CD4-positive, alpha-beta memory T cell (primary cell): ENCODE data around the gene KLRF1. TPM values are rescaled to one million over a fixed set of nuclear protein-coding genes. Genes with fewer than 3 reads are reported as not detected.
A peak's percentile ranks its signal among the peaks of the same experiment; 100 is the strongest.

Experiments
- CTCF ChIA-PET: fragments of 350-600 bp; sonication (Branson Sonifier 250); formaldehyde crosslinking; loops from one replicate; lab custom pipeline; 2021; ENCODE audit warnings: inconsistent platforms; ENCODE audit not compliant: partially characterized antibody; lab: Charles Lee
- POLR2A ChIA-PET: fragments of 350-600 bp; sonication (Branson Sonifier 250); formaldehyde crosslinking; loops from one replicate; lab custom pipeline; 2021; ENCODE audit not compliant: partially characterized antibody; lab: Charles Lee
- DNase-seq, 5 donors: peaks; one replicate each; pipeline versions ENCODE4 v3.0.0 to v3.0.0-alpha.2; 2020 to 2022; ENCODE audit warnings: mixed read lengths in 1 of 5
- H3K27ac ChIP-seq: one replicate; pipeline ENCODE4 v1.7.0; 2013; ENCODE audit warnings: low read depth, low read length
- H3K27me3 ChIP-seq: 2 replicates; pipeline ENCODE4 v1.7.0; 2013; ENCODE audit warnings: mild to moderate bottlenecking, low read length, moderate library complexity; ENCODE audit not compliant: insufficient read depth
- H3K36me3 ChIP-seq: 2 replicates; pipeline ENCODE4 v1.7.0; 2013; ENCODE audit warnings: mild to moderate bottlenecking, low read length, moderate library complexity; ENCODE audit not compliant: insufficient read depth
- H3K4me1 ChIP-seq: 2 replicates; pipeline ENCODE4 v1.7.0; 2013; ENCODE audit warnings: mild to moderate bottlenecking, low read length, moderate library complexity; ENCODE audit not compliant: insufficient read depth
- H3K4me3 ChIP-seq, 2 donors: one replicate each; pipeline ENCODE4 v1.7.0; 2013; ENCODE audit warnings: low read length in 2 of 2, mild to moderate bottlenecking in 1 of 2
- H3K9me3 ChIP-seq, 2 donors: one replicate each; pipeline ENCODE4 v1.7.0; 2013; ENCODE audit warnings: low read length in 2 of 2, control low read depth in 1 of 2; ENCODE audit not compliant: control insufficient read depth in 1 of 2
- H3K27ac Mint-ChIP-seq, 7 donors: one replicate each; pipeline ENCODE4 v1.8.0; 2020 to 2021; ENCODE audit warnings: mixed read lengths in 7 of 7, mild to moderate bottlenecking in 6 of 7, inconsistent platforms in 3 of 7, moderate library complexity in 3 of 7
- H3K27me3 Mint-ChIP-seq, 2 donors: one replicate each; pipeline ENCODE4 v1.8.0; 2020 to 2021; ENCODE audit warnings: mixed read lengths in 2 of 2
- H3K36me3 Mint-ChIP-seq, 2 donors: one replicate each; pipeline ENCODE4 v1.8.0; 2020 to 2021; ENCODE audit warnings: mixed read lengths in 2 of 2, inconsistent platforms in 1 of 2, mild to moderate bottlenecking in 1 of 2
- H3K4me1 Mint-ChIP-seq, 4 donors: one replicate each; pipeline ENCODE4 v1.8.0; 2020 to 2021; ENCODE audit warnings: mixed read lengths in 4 of 4, mild to moderate bottlenecking in 1 of 4
- H3K4me3 Mint-ChIP-seq, 8 donors: one replicate each; pipeline ENCODE4 v1.8.0; 2020 to 2021; ENCODE audit warnings: mixed read lengths in 8 of 8, mild to moderate bottlenecking in 7 of 8, moderate library complexity in 6 of 8, inconsistent platforms in 3 of 8
- H3K9me3 Mint-ChIP-seq, 8 donors: one replicate each; pipeline ENCODE4 v1.8.0; 2020 to 2021; ENCODE audit warnings: mixed read lengths in 8 of 8, mild to moderate bottlenecking in 5 of 8, inconsistent platforms in 3 of 8, moderate library complexity in 1 of 8
- intact Hi-C: fragments of 100-400 bp; cut with micrococcal nuclease; formaldehyde crosslinking; loops from one replicate; pipeline ENCODE4 v1.15.1; 2023
- polyA plus RNA-seq, 2 donors: library from polyadenylated mRNA; unstranded; fragments of 300-500 nt; fragmentation: Illumina TruSeq; gene quantifications; one replicate each; pipeline ENCODE4 v1.2.3, GENCODE V29; 2021
- total RNA-seq, 2 experiments: library from RNA; stranded (reverse); gene quantifications; one replicate each; pipeline ENCODE4 v1.2.3, GENCODE V29; 2021

The KLRF1 gene, protein sequence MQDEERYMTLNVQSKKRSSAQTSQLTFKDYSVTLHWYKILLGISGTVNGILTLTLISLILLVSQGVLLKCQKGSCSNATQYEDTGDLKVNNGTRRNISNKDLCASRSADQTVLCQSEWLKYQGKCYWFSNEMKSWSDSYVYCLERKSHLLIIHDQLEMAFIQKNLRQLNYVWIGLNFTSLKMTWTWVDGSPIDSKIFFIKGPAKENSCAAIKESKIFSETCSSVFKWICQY
- total RNA-seq (under 1 TPM; 0.28 to 0.49 TPM), polyA plus RNA-seq (1 to 10 TPM in 1 of 2 donors, under 1 TPM in 1; 0.30 to 1.1 TPM)

DNA sequence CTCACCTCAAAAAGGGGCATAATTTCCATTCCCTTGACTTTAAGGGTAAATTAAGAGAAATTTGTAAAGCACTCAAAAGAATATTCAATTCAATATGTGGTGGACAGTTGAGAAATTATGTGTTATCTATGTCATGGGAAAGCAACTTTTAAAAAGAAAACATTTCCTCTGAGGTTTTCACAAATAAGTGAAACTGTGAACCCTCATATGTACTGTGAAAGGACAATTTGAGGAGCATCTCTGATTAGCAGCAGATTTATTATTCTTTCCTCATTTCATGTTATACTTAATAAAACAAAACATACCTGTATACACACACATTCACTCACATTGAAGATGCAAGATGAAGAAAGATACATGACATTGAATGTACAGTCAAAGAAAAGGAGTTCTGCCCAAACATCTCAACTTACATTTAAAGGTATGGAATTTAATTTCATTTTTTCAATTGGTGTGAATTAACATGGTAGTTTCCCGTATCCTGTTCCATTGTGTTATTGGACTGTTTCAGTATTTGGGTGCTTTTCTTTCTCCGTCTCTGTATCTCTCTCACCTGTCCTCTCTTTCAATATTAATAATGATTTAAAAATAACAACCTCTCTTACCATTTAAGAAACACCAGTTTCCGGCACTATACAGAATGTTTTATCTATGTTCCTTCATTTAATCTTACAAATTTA, at the start of gene KLRF1:
Gene KLRF1 (plus strand): TSS at position 273 of the 680 bp plus-strand sequence. CDS start 64 bp downstream, at position 337.
- Mint-ChIP-seq H3K4me3 (peak within 1 kb of the TSS in 1 of 8 donors; percentile 40), H3K4me1 (peaks cover 0 to 1% (median 0%) of the 10 kb centered on the region in 4 donors), H3K27ac (no peak within 1 kb of the TSS), H3K27me3 (peaks cover 2 to 13% of the 10 kb centered on the region in 2 donors), H3K36me3 (no peaks in the 10 kb centered on the region), H3K9me3 (peaks cover 0 to 5% (median 0%) of the 10 kb centered on the region in 8 donors)
- CTCF ChIA-PET: no interaction called here
- Histone ChIP-seq H3K4me3 (no peak within 1 kb of the TSS), H3K36me3 (no peaks in the 10 kb centered on the region), H3K27ac (no peak within 1 kb of the TSS), H3K9me3 (no peaks in the 10 kb centered on the region), H3K27me3 (no peaks in the 10 kb centered on the region), H3K4me1 (no peaks in the 10 kb centered on the region)
- POLR2A ChIA-PET: no interaction called here
- intact Hi-C loops: no loop called here
- no peak for DNase-seq

DNA sequence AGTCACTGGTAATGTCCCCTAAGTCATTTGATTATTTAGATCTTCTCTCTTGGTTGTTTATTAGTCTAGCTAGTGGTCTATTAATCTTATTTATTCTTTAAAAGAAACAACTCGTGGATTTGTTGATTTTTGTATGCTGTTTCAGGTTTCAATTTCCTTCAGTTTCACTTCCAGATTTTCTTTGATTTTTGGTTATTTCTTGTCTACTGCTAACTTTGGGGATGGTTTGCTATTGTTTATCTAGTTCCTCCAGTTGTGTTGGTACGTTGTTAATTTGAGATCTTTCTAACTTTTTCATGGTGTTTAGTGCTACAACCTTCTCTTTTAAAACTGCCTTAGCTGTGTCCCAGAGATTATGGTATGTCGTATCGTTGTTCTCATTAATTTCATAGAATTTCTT, 48.1 kb upstream of the KLRF1 start:
- intact Hi-C loops: no loop called here
- peaks cover 46 to 82% (median 64%) of the 10 kb centered on the region in 4 donors for H3K4me1 Mint-ChIP-seq
- Histone ChIP-seq H3K27ac (no peak overlapping the region), H3K9me3 (no peaks in the 10 kb centered on the region), H3K27me3 (no peaks in the 10 kb centered on the region), H3K36me3 (no peaks in the 10 kb centered on the region), H3K4me1 (peaks cover 45% of the 10 kb centered on the region), H3K4me3 (no peak overlapping the region)
- H3K4me3 Mint-ChIP-seq: peak overlapping the region in 2 of 8 donors; percentile 9 to 39
- ChIA-PET POLR2A (interaction anchor here (0.9 to 3.1 kb wide), 5 partner anchors 18 to 27 kb away, joined by 3 to 29 read pairs (median 5); partner anchors contain the start of gene CD69), CTCF (interaction anchor here (1.0 to 5.5 kb wide), 4 partner anchors 19 to 37 kb away, joined by 3 to 45 read pairs (median 22); no protein-coding TSS in a partner anchor)
- peaks cover 0 to 4% (median 0%) of the 10 kb centered on the region in 8 donors for H3K9me3 Mint-ChIP-seq
- H3K27ac Mint-ChIP-seq: peak overlapping the region in 4 of 7 donors; percentile 8 to 53 (median 33)
- no peaks in the 10 kb centered on the region for H3K36me3 Mint-ChIP-seq
- no peaks in the 10 kb centered on the region for H3K27me3 Mint-ChIP-seq
- DNase-seq: no peak

DNA sequence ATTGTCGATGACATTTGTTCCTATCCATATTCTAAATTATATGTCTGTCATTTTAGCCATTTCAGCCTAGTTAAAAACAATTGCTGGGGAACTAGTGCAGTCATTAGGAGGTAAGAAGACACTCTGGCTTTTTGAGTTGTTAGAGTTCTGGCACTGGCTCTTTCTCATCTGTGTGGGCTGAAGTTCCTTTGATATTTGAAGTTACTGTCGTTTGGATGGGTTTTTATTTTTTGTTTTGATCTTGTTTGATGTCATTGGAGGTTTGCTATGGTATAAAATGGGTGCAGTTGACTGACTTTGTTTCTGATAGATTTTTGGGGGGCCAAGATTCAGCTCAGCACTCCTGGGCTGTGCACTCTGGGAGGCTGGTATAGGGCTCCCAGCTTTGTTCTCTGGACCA, 45.9 kb upstream of the KLRF1 start:
- Mint-ChIP-seq H3K9me3 (peaks cover 0 to 4% (median 0%) of the 10 kb centered on the region in 8 donors), H3K27ac (peak overlapping the region in 5 of 7 donors; percentile 11 to 64 (median 43)), H3K4me3 (peak overlapping the region in 3 of 8 donors; percentile 16 to 39 (median 20)), H3K27me3 (no peaks in the 10 kb centered on the region), H3K36me3 (no peaks in the 10 kb centered on the region), H3K4me1 (peaks cover 30 to 60% (median 49%) of the 10 kb centered on the region in 4 donors)
- intact Hi-C loops: loop anchor here (2.0 kb wide), 1 partner anchor 13 kb away; no protein-coding TSS in a partner anchor
- Histone ChIP-seq H3K4me3 (no peak overlapping the region), H3K27ac (no peak overlapping the region), H3K36me3 (no peaks in the 10 kb centered on the region), H3K27me3 (no peaks in the 10 kb centered on the region), H3K4me1 (peaks cover 29% of the 10 kb centered on the region), H3K9me3 (no peaks in the 10 kb centered on the region)
- ChIA-PET CTCF (interaction anchor here (1.4 to 2.8 kb wide), 4 partner anchors 14 to 39 kb away, joined by 3 to 15 read pairs (median 10); no protein-coding TSS in a partner anchor), POLR2A (interaction anchor here (1.0 to 2.3 kb wide), 6 partner anchors 9 to 30 kb away, joined by 3 to 11 read pairs (median 4); partner anchors contain the start of gene CD69)
- DNase-seq: no peak

DNA sequence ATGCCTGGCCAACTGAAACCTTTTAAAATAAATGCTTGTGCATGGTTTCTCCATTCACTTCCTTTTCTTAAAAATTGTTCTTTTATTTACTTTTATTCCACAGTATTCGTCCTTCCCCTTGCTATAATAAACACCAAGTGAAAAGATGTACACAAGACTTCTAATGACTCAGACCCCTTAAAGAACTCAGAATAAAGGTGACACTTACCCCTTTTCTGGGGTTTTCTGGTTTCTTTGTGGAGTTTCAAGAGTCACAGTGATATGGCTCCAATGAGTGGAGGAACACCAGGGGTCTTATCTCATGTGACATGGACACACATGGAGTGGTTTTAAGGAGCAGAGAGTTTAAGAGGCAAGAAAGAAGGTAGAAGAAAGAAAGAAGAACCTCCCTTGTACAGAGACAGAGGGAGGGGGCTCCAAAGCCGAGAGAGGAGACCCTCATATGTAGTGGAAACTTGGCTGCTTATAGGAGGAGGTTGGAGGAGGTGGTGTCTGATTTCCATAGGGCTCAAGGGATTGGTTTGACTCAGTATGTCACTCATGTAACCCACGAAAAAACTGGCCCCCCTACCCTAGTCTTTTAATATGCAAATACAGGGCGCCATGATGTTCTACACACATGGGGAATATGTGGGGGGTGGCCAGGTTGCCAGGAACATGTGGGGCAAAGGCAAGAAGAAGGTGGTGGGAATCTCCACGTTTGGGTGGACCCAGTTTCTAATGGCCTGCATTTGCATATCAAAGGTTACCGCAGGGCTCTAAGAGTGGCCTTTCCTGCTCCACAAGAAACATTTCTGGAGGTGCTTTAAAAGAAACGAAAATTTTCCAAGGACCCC, 44.5 kb upstream of the KLRF1 start:
- ChIA-PET POLR2A (interaction anchor here (0.7 to 2.8 kb wide), 6 partner anchors 8 to 26 kb away, joined by 3 to 7 read pairs (median 4); no protein-coding TSS in a partner anchor), CTCF (interaction anchor here (1.0 to 2.8 kb wide), 6 partner anchors 14 to 32 kb away, joined by 3 to 15 read pairs (median 6); no protein-coding TSS in a partner anchor)
- Histone ChIP-seq H3K27me3 (no peaks in the 10 kb centered on the region), H3K4me3 (no peak overlapping the region), H3K27ac (no peak overlapping the region), H3K4me1 (peaks cover 18% of the 10 kb centered on the region), H3K9me3 (no peaks in the 10 kb centered on the region), H3K36me3 (no peaks in the 10 kb centered on the region)
- H3K4me3 Mint-ChIP-seq: peak overlapping the region in 1 of 8 donors; percentile 36
- peak overlapping the region in 2 of 7 donors; percentile 39 to 46 for H3K27ac Mint-ChIP-seq
- peaks cover 25 to 56% (median 46%) of the 10 kb centered on the region in 4 donors for H3K4me1 Mint-ChIP-seq
- H3K9me3 Mint-ChIP-seq: peaks cover 0 to 4% (median 0%) of the 10 kb centered on the region in 8 donors
- DNase-seq: no peak
- no peaks in the 10 kb centered on the region for H3K27me3 Mint-ChIP-seq
- no peaks in the 10 kb centered on the region for H3K36me3 Mint-ChIP-seq
- intact Hi-C loops: no loop called here

DNA sequence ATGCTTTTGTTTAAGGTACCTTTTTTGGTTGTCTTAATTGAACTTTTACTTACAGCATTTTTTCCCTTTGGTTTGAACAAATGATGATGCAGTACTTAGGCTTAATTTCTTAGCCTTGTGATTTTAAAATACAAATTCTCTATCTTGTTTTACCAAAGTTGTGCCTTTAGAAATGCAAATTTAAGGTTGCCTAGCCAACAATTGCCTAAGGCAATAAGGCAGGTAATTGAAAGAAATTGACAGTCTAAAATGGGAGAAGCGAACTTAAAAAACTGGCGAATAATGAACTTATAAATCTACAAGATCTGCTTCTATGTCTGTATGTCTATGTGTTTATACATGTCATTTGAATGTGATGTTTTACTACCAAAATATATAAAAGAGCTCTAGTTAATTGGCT, 43.0 kb upstream of the KLRF1 start:
- H3K4me3 ChIP-seq: no peak overlapping the region
- H3K9me3 ChIP-seq: no peaks in the 10 kb centered on the region
- Mint-ChIP-seq H3K9me3 (peaks cover 0 to 4% (median 0%) of the 10 kb centered on the region in 8 donors), H3K4me3 (no peak overlapping the region), H3K27me3 (no peaks in the 10 kb centered on the region), H3K27ac (no peak overlapping the region), H3K36me3 (no peaks in the 10 kb centered on the region), H3K4me1 (peaks cover 19 to 47% (median 36%) of the 10 kb centered on the region in 4 donors)
- ChIA-PET POLR2A (interaction anchor here (1.2 to 2.8 kb wide), 5 partner anchors 9 to 26 kb away, joined by 3 to 7 read pairs (median 4); partner anchors contain the start of gene CD69), CTCF (interaction anchor here (0.9 to 1.3 kb wide), 4 partner anchors 10 to 34 kb away, joined by 3 to 7 read pairs (median 4); no protein-coding TSS in a partner anchor)
- DNase-seq: no peak
- peaks cover 23% of the 10 kb centered on the region for H3K4me1 ChIP-seq
- H3K27me3 ChIP-seq: no peaks in the 10 kb centered on the region
- no peak overlapping the region for H3K27ac ChIP-seq
- no peaks in the 10 kb centered on the region for H3K36me3 ChIP-seq
- intact Hi-C loops: no loop called here

DNA sequence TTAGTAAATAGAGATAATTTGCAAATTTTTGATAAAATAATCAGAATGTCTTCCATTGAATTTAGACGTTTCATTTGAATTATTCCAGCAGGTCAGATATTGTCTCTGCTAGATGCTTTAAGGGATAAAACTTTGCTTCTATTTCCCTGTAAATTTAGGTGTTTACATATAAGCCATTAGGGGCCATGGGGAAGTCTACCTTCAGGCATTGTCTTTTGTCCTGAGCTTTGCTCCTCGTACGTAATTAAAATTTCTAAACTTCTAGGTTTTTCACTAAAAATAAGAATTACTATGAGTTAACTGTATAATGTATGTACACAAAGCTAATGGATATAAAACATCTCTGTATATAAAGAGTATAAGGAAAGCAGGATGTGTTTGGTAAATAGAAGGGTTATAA, 42.5 kb upstream of the KLRF1 start:
- H3K27me3 Mint-ChIP-seq: no peaks in the 10 kb centered on the region
- H3K4me1 Mint-ChIP-seq: peaks cover 15 to 42% (median 31%) of the 10 kb centered on the region in 4 donors
- H3K27ac Mint-ChIP-seq: no peak overlapping the region
- intact Hi-C loops: no loop called here
- peaks cover 0 to under 1% (median 0%) of the 10 kb centered on the region in 8 donors for H3K9me3 Mint-ChIP-seq
- peaks cover 23% of the 10 kb centered on the region for H3K4me1 ChIP-seq
- H3K36me3 ChIP-seq: no peaks in the 10 kb centered on the region
- POLR2A ChIA-PET: interaction anchor here (1.2 to 2.8 kb wide), 5 partner anchors 10 to 26 kb away, joined by 3 to 7 read pairs (median 4); partner anchors contain the start of gene CD69
- no peaks in the 10 kb centered on the region for H3K36me3 Mint-ChIP-seq
- no peak overlapping the region for H3K27ac ChIP-seq
- H3K4me3 ChIP-seq: no peak overlapping the region
- no peak overlapping the region for H3K4me3 Mint-ChIP-seq
- no peaks in the 10 kb centered on the region for H3K27me3 ChIP-seq
- H3K9me3 ChIP-seq: no peaks in the 10 kb centered on the region
- no peak for DNase-seq
- CTCF ChIA-PET: interaction anchor here (0.8 to 1.3 kb wide), 4 partner anchors 10 to 34 kb away, joined by 3 to 7 read pairs (median 3); no protein-coding TSS in a partner anchor
